Aorta (tissue), 5 donors: ENCODE data around the gene WNT6. TPM values are rescaled to one million over a fixed set of nuclear protein-coding genes. Genes with fewer than 3 reads are reported as not detected.

ENCODE experiments used
- ATAC-seq: fragments of 200-7000 bp; cut with Tn5 transposase; one replicate; pipeline ENCODE4 v1.9.1; 2022; ENCODE audit warnings: moderate library complexity; ENCODE audit not compliant: low FRiP score
- DNase-seq, 2 donors: peaks; one replicate each; pipeline ENCODE4 v3.0.0-alpha.2; 2020
- H3K27ac ChIP-seq, 2 donors: one replicate each; pipeline ENCODE4 v1.5.1; 2013; ENCODE audit warnings: low read length in 2 of 2, mild to moderate bottlenecking in 2 of 2, moderate library complexity in 2 of 2, control low read depth in 1 of 2, inconsistent platforms in 1 of 2, low read depth in 1 of 2
- H3K27me3 ChIP-seq, 2 donors: one replicate each; pipeline ENCODE4 v1.6.1; 2013; ENCODE audit warnings: control low read depth in 1 of 2, low read length in 1 of 2, mild to moderate bottlenecking in 1 of 2, moderate library complexity in 1 of 2; ENCODE audit not compliant: insufficient read depth in 2 of 2, control insufficient read depth in 1 of 2
- H3K36me3 ChIP-seq, 2 donors: one replicate each; pipeline ENCODE4 v1.6.1; 2013; ENCODE audit warnings: control low read depth in 1 of 2, low read length in 1 of 2, mild to moderate bottlenecking in 1 of 2; ENCODE audit not compliant: insufficient read depth in 2 of 2, control insufficient read depth in 1 of 2
- H3K4me1 ChIP-seq, 2 donors: one replicate each; pipeline ENCODE4 v1.6.1; 2013; ENCODE audit warnings: low read length in 2 of 2, control low read depth in 1 of 2, mild to moderate bottlenecking in 1 of 2, moderate library complexity in 1 of 2; ENCODE audit not compliant: insufficient read depth in 2 of 2, control insufficient read depth in 1 of 2
- H3K4me3 ChIP-seq, 2 donors: one replicate each; pipeline ENCODE4 v1.5.1; 2013; ENCODE audit warnings: low read length in 2 of 2, control low read depth in 1 of 2, mild to moderate bottlenecking in 1 of 2
- H3K9me3 ChIP-seq: one replicate; pipeline ENCODE4 v1.6.1; 2013; ENCODE audit warnings: mild to moderate bottlenecking, low read length; ENCODE audit not compliant: control insufficient read depth
- WGBS, 2 donors: extraction: QIAGEN DNeasy Blood & Tissue Kit; methylation state at CpG; one replicate each; pipeline ENCODE4 v1.1.7; 2013; 5-methylcytosine and 5-hydroxymethylcytosine counted together
- intact Hi-C, 2 donors: fragments of 100-400 bp; cut with DNase I; formaldehyde crosslinking; loops; one replicate each; pipeline versions ENCODE4 v1.14.2 to v1.15.0; 2022
- microRNA-seq, 2 donors: library from miRNA; unstranded; fragments of <30 nt; microRNA quantifications; one replicate each; pipeline ENCODE4 v1.2.0, GENCODE V29; 2020
- polyA plus RNA-seq, 2 donors: library from polyadenylated mRNA; stranded (reverse); fragments of 200-250 nt; gene quantifications; one replicate each; pipeline ENCODE4 v1.2.3, GENCODE V29; 2013
- total RNA-seq, 2 donors: library from RNA; stranded (reverse); fragmentation: NEBNext Ultra II Directional; extraction: Animal tissue kit (Norgen Biotek cat#: 25700); gene quantifications; one replicate each; pipeline ENCODE4 v1.2.1, GENCODE V29; 2021
- donor health status: healthy with polysubstance abuse.
- donor health status: Bipolar disorder and iron deficiency.
- donor health status: DM: no; HTN: no; CAD: no.
- donor health status: DM: no; HTN: no; CAD: no.
- donor health status: DM: yes; HTN: yes; CAD: no.

Gene WNT6
- total and polyA plus RNA-seq, 4 donors, result 0.88 to 2.1 TPM; not detected in 2

GRCh38 chr2:218920504-218920903, 60.9 kb downstream of the WNT6 start:
- intact Hi-C loops, result no loop called here
- no peak overlapping the region for H3K27ac ChIP-seq
- no peaks in the 10 kb centered on the region for H3K4me1 ChIP-seq
- DNase-seq (no peak), ATAC-seq (no peak)
- no peaks in the 10 kb centered on the region for H3K9me3 ChIP-seq
- H3K36me3 ChIP-seq, result no peaks in the 10 kb centered on the region
- WGBS, 2 donors, result 89 to 91% methylated on average over 1 of the region's 1 CpG
- H3K4me3 ChIP-seq, result no peak overlapping the region
- peaks cover 0 to 1% of the 10 kb centered on the region in 2 donors for H3K27me3 ChIP-seq

Small RNA genes within 50 kb of the gene (microRNA-seq; reads per million reads assigned to microRNA genes)
- gene MIR9500, result 0 reads per million in 2 donors

Other genes starting within 250 kb of the WNT6 start
- 10 to 100 TPM; 27.7 to 32.9 TPM for gene ZNF142, start 200.2 kb upstream of the WNT6 start, total RNA-seq
- 10 to 100 TPM in 1 of 2 donors, 1 to 10 TPM in 1; 3.4 to 10.9 TPM for gene ZNF142, start 200.2 kb upstream of the WNT6 start, polyA plus RNA-seq
- gene BCS1L, start 200.1 kb upstream of the WNT6 start, total RNA-seq, result 10 to 100 TPM; 21.1 to 32.7 TPM
- gene BCS1L, start 200.1 kb upstream of the WNT6 start, polyA plus RNA-seq, result 100 to 1,000 TPM in 1 of 2 donors, 10 to 100 TPM in 1; 12.5 to 111 TPM
- 10 to 100 TPM; 22.1 to 24.0 TPM for gene RNF25, start 187.8 kb upstream of the WNT6 start, total RNA-seq
- 10 to 100 TPM; 10.9 to 28.0 TPM for gene RNF25, start 187.8 kb upstream of the WNT6 start, polyA plus RNA-seq
- gene STK36, start 187.7 kb upstream of the WNT6 start, total RNA-seq, result 10 to 100 TPM; 21.8 to 45.8 TPM
- gene STK36, start 187.7 kb upstream of the WNT6 start, polyA plus RNA-seq, result 10 to 100 TPM in 1 of 2 donors, 1 to 10 TPM in 1; 8.0 to 46.4 TPM
- gene TTLL4, start 149.0 kb upstream of the WNT6 start, total RNA-seq, result 10 to 100 TPM; 22.3 to 36.3 TPM
- 10 to 100 TPM in 1 of 2 donors, 1 to 10 TPM in 1; 1.9 to 28.8 TPM for gene TTLL4, start 149.0 kb upstream of the WNT6 start, polyA plus RNA-seq
- gene CYP27A1, start 77.7 kb upstream of the WNT6 start, total RNA-seq, result 10 to 100 TPM; 31.9 to 50.6 TPM
- 10 to 100 TPM; 19.3 to 40.4 TPM for gene CYP27A1, start 77.7 kb upstream of the WNT6 start, polyA plus RNA-seq
- gene PRKAG3, start 28.0 kb upstream of the WNT6 start, total RNA-seq, result 1 to 10 TPM in 1 of 2 donors, under 1 TPM in 1; 0.19 to 1.0 TPM
- under 1 TPM; 0.13 to 0.20 TPM for gene PRKAG3, start 28.0 kb upstream of the WNT6 start, polyA plus RNA-seq
- gene WNT10A, start 21.0 kb downstream of the WNT6 start, total RNA-seq, result not detected
- not detected for gene WNT10A, start 21.0 kb downstream of the WNT6 start, polyA plus RNA-seq
- gene CDK5R2, start 99.9 kb downstream of the WNT6 start, total RNA-seq, result not detected
- gene CDK5R2, start 99.9 kb downstream of the WNT6 start, polyA plus RNA-seq, result not detected
- not detected for gene FEV, start 125.4 kb downstream of the WNT6 start, total RNA-seq
- 1 to 10 TPM in 1 of 2 donors, not detected in 1; 1.9 TPM for gene FEV, start 125.4 kb downstream of the WNT6 start, polyA plus RNA-seq
- not detected for gene CRYBA2, start 133.6 kb downstream of the WNT6 start, total RNA-seq
- not detected for gene CRYBA2, start 133.6 kb downstream of the WNT6 start, polyA plus RNA-seq
- not detected for gene CFAP65, start 181.7 kb downstream of the WNT6 start, total RNA-seq
- gene CFAP65, start 181.7 kb downstream of the WNT6 start, polyA plus RNA-seq, result under 1 TPM in 1 of 2 donors, not detected in 1; 0.15 TPM
- gene IHH, start 201.1 kb downstream of the WNT6 start, total RNA-seq, result not detected
- 1 to 10 TPM in 1 of 2 donors, under 1 TPM in 1; 0.05 to 2.0 TPM for gene IHH, start 201.1 kb downstream of the WNT6 start, polyA plus RNA-seq